NCI-H226 (cell line): ENCODE measurements around the gene LIMS2.

ENCODE experiments used
- DNase-seq: peaks from one replicate; pipeline ENCODE4 v3.0.0-alpha.2; 2015

LIMS2 gene

DNA sequence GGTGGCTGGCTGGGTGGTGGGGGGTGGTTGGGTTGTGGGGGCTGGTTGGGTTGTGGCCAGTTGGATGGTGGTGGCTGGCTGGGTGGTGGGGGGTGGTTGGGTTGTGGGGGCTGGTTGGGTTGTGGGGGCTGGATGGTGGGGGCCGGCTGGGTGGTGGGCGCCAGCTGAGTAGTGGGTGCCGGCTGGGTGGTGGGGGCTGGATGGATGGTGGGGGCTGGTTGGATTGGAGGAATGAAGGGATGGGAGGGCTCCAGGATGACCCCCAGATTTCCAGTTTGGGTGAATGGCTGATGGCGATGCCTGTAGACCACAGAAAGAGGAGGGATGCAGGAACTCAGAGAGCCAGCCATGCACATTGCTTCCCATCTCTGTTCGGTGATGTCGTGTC, 56.1 kb downstream of the LIMS2 start:
- no peak for DNase-seq

GRCh38 chr2:127618551-127619202, 56.7 kb downstream of the LIMS2 start:
- DNase-seq = no peak

DNA sequence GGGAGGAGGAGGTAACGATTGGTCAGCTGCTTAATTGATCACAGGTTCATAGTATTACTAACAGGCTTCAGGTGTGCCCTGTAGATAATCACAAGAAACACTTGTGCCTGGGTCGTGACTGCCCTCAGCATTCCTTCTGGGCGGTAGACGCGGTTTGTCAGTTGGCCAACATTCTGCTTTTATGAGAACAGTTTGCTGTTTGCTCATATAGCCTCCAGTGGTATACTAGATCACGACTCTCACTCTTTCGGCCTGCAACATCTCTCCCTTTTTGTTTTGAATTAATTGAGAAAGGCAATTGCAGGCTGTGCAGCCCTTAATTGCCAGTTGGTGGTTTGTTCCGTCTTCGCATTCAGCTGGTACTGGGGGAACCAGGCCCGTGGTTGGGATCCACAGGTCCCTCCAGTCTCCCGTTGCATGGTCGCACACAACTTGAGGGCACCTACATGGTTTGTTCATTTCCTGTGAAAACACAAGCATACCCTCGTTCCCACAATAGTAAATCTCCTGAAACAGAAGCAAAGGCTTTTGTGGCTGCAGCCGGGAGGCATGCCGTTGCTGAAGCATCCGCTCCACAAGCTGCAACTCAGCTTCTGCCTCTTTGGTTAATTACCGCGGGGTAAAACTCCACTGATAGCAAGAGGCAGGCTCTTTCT, 59.7 kb downstream of the LIMS2 start:
- no peak for DNase-seq

GRCh38 chr2:127614731-127615130, 60.6 kb downstream of the LIMS2 start:
- no peak for DNase-seq

DNA sequence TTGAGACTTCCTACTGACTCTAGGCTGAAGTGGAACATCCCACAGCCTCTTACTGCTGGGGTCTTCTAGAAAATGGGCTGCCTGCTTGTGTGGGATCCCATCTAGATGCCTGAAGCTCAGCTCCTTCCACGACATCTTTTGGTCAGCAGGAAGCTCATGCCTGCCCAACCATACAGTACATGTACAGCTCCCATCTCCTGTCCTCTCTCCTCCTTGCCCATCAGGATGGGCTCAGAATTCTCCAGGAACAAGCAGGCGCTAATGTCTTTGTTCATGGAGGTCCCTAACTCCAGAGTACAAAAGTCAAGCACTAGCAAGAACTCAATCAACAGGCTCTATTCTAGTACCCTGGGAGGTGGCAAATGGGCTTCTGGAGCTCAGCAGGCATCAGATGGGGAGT, 61.1 kb downstream of the LIMS2 start:
- no peak for DNase-seq

GRCh38 chr2:127612111-127612822, 63.1 kb downstream of the LIMS2 start:
- DNase-seq = no peak

DNA sequence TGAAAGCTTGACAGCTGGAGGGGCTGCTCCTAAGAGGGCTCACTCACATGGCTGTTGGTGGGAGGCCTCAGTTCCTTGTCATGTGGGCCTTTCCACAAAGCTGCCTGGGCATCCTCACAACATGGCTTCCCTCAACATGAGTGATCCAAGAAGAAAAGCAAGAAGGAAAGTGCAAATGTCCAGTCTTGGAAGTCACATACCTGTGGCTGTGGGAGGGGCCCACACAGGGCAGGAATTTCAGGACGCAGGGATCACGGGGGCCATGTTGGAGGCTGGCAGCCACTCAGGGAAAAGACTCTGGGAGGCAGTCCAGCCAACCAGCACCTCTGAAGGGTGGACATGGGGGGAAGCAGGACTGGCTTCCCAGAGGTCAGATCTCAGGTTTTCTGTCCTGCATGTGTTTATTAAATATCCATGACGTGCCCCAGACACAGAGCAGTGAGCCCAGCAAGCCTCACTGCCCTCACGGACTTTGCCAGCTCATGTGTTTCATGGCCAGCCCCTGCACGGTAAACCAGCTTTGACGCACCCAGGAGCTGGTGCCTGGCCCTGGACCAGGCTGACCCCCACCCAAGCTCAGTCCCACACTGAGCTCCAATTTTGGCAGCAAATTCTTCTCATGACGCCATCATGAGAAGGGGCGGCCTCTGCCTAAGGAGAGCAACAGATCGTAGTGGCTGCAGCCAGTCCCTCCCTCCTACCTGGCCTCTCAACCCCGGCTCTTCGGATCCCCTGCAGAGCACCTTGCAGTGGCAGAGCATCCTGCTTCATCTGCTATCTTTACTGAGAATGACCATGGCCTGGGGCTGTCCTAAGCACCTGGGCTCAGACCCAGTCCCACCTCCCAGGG, 64.0 kb downstream of the LIMS2 start:
- DNase-seq = no peak

- no peak for DNase-seq
Measured at GRCh38 chr2:127610561-127610960, 64.8 kb downstream of the LIMS2 start.

DNA sequence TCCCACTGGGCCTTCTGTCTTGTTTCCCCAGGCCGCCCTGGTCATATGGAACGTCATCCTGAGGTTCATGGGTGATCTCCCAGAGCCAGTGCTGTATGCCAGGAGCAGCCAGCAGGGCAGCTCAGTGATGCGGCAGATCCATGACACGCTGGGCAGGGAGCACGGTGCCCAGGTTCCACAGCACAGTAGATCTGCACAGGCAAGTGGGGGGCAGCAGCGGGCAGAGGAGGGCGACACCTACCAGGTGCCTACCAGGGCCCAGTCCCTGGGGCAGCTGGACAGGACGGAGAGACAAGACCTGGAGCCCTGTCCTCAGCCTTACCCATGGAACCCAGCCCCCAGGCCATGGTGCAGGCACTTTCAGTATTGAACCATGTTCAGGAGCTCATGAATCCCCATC, 65.5 kb downstream of the LIMS2 start:
- DNase-seq = no peak

DNA sequence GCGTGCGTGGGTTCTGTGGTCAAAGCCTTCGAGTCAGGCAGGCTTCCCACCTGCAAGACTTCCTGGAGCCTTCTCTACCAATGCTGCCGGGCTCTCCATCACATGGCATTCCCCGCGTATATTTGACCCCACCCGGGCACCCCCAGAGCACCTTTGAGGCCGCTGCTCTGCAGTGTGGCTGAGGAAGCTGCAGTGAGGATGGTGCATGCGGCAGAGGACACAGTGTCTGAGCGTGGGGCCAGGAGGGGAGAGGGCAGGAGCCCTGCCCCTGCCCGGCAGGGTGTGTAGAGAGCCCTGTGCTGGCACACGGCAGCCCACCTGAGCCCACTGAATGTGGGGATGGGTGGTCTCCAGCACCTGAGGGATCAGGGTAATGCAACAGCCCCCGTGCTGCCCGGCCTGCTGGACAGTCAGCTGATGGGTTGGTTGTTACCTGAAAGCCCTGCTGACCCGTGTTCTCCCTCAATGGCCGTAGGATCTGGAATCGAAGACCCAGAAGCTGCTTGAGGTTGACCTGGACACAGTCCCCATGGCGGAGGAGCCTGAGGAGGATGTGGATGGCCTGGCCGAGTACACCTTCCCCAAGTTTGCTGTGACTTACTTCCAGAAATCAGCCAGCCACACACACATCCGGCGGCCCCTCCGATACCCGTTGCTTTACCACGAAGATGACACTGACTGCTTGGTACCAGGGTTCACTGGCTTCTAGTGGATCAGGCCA, 66.1 kb downstream of the LIMS2 start:
- DNase-seq = no peak

DNA sequence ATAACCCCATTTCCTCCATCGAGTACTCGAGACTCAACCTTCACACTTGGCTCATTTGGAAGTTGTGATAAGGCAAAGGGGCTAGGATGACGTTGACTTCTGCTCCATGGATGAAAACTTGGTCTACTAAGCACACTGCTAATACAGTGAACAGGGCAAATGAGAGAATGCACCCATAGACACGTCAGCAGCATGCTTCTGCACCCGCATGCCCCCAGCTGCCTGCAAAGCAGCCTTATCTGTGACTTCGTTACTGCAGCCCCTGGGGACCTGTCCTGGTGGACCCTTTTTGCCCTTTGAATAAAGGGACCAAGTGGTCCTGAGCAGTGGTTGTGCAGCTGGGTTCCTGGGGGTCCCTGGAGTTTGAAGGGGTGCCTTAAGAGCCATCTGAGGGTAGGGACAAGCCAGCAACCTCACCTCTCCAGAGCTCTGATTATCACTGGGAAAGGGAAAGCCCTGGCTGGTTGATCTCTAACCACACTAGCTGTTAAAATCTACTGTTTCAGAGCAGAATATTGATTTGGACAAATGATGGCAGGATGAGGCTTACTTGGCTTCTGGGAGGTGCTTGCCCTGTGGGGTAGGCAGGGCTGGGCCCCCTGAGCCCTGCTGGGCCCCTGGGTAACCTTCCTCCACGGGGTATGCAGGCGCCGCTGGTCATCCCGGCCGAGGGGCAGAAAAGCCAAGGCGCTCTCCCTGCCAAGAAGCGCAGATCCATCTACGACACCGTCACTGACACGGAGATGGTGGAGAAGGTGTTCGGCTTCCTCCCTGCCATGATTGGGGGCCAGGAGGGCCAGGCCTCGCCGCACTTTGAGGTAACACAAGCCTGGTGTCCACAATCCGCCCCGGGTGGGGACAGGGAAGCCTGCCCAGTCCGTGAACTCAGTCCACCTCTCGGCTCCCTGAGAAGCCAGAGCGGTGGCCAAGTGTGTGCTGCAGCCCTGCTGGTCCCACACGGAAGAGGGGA, 67.0 kb downstream of the LIMS2 start:
- DNase-seq = no peak

- DNase-seq = no peak
Measured at GRCh38 chr2:127607399-127607908, 67.9 kb downstream of the LIMS2 start.

DNA sequence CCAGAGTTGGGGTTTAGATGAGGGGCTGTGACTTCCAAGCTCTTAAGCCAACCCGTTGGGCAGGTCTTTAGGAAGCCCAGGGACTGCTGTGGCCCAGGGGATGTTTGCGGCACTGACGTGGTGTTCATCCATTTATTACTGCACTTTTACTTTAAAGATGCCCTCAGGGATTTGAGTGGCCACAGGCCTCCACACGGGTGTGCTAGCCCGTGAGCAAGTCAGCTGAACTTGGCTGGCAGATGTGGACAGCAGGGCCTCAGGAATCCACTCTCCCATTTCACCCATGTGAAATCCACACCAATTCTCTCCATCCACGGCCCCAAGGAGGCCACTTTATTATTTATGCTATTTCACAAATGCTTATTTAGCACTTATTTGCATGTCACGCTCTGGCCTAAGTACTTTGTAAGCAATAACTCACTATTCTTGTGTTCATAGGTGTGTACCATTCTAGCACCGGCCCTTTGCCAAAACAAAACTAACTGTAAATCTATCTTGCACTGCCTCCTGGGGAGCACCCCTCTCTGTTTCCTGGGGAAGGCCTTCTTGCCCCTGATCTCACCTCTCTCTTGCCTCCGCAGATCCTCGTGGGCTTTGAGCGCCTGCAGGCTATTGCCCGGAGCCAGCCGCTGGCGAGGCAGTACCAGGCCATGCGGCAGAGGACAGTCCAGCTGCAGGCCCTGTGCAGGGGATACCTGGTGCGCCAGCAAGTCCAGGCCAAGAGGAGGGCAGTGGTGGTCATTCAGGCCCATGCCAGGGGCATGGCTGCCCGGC, 68.5 kb downstream of the LIMS2 start:
- DNase-seq = no peak

GRCh38 chr2:127605691-127606263, 69.6 kb downstream of the LIMS2 start:
- DNase-seq = no peak

GRCh38 chr2:127604986-127605385, 70.3 kb downstream of the LIMS2 start:
- no peak for DNase-seq

DNA sequence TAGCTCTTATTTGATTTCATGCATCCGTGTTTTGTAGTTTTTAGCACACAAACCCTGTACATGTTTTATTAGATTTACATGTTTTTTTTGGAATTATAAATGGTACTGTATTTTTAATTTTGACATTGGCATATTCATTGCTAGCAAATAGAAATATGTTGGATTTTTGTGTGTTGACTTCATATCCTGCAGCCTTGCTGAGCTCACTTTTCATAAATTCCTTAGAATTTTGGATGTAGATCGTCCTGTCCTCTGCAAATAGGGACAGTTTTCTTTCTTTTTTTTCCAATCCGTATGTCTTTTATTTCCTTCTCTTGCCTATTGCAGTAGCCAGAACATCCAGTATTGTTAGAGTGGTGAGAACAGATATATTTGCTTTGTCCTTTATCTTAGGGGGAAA, 76.1 kb downstream of the LIMS2 start:
- no peak for DNase-seq

DNA sequence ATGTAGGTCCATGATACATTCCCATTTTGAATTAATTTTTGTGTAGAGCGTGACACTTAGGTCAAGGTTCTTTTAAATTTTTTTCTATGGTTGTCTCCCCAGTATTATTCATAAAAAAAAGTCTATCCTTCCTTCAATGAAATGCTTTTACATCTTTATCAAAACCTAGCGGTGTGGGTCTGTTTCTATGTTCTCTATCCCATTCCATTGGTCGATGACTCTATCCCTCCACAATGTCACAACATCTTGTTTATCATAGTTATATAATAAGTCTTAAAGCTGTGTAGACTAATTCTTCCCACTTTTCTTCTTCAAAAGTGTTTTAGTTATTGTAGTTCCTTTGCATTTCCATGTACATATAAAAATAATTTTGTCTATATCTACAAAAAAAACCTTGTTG, 76.6 kb downstream of the LIMS2 start:
- no peak for DNase-seq

DNA sequence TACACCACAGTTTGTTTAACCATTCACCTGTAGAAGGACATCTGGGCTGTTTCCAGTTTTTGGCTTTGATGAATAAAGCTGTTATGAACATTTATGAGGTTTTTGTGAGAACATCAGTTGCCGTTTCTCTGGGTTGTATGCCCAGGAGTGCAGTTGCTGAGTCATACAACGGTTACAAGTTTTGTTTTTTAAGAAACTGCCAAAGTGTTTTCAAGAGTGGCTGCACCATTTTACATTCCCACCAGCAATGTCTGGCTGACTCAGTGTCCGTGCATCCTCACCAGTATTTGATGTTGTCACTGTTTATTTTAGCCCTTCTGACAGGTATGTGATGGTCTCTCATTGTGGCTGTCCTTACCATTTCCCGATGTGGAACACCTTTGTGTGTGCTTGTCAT, 77.3 kb downstream of the LIMS2 start:
- no peak for DNase-seq

- no peak for DNase-seq
Measured at GRCh38 chr2:127597046-127597983, 78.0 kb downstream of the LIMS2 start.
